Activated gamma-delta T cell treated with anti-CD3 and anti-CD28 coated beads, Interleukin-2, amount 50 U/mL, for 16 hours (primary cell): Measurements from ENCODE around the gene DDIT4.
"Not testable (repeated sequence)": the region's sequence is repeated elsewhere in the genome, so short reads cannot be mapped to it uniquely, and the experiment has no call there.

Experiments
- DNase-seq: peaks from one replicate; pipeline ENCODE4 v3.0.0-alpha.2; 2020; ENCODE audit warnings: low read depth

Gene DDIT4

DNA sequence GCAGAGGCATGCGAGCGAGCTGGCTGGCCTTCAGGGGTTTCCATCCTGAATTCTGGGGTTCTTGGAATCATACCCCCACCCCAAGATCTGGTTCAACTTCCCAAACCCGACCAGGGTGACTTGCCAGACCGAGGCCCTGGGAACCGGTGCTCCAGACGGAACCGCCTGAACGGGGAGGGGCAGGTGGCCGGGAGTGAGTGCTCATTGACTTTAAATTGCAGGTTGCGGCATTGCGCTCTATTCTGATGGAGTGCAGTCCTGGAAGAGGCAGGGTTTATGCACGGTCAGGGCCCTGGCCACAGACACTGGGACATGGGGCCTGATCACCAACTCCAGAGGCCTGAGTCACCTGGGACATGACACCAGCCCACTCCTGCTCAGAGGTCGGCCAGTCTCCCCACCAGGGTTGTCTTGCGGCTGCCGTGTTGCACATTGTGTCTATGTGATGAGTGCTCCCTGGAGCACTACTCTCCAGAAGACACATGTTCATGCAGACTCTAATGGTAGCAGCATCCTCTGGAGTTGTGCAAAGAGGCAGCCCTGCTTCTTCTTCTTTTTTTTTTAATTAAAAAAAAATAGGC is 5.8 kb upstream of the DDIT4 start:
- DNase-seq = no peak

DNA sequence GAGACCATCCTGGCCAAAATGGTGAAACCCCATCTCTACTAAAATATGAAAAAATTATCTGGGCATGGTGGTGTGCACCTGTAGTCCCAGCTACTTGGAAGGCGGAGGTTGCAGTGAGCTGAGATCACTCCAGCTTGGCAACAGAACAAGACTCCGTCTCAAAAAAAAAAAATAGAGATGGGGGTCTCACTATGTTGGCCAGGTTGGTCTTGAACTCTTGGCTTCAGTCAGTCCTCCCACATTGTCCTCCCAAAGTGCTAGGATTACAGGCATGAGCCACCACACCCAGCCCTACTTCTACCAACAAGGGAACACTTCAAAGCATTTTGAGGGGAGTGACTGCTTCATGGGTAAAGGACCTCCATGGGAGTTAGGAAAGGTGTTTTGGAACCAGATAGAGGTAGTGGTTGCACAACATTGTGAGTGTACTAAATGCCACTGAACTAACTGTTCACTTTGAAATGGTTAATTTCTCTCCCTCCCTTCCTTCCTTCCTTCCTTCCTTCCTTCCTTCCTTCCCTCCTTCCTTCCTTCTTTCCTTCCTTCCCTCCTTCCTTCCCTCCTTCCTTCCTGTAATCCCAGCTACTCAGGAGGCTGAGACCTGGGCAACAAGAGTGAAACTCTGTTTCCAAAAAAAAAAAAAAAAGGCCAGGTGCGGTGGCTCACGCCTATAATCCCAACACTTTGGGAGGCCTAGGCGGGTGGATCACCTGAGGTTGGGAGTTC is 5.1 kb upstream of the DDIT4 start:
- not testable (repeated sequence) for DNase-seq

DNA sequence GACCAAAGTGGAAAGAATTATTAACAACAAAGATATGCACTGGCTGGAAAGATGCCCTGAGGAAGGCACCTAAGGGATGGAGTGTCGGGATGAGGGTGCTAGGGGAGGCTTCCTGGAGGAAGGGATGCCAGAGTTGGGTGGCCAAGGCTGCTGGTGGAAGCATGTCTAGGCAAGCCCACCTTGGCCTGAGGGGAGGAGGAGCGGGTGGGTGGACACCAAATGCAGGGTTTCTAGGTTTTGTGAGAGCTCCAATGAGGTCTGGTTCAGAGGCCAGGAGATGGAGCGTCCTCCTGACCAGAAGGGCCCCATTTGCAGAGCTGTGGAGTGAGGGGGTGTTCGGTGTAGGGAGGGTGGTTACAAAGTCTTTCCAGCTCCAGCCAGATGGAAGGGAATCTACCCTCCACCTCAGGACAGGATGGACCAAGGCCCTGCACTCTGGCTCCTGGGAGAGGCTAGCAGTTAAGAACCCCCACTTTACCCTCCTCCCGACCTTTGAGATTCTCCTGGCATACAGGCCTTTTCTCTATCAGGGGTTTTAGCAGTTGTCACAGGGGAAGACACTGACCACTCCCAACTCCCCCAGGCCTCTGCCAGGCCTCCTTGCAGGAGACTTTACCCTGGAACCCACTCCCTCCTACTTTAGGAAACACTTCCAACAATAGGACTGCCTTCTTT is 3.0 kb upstream of the DDIT4 start:
- DNase-seq = no peak

DNA sequence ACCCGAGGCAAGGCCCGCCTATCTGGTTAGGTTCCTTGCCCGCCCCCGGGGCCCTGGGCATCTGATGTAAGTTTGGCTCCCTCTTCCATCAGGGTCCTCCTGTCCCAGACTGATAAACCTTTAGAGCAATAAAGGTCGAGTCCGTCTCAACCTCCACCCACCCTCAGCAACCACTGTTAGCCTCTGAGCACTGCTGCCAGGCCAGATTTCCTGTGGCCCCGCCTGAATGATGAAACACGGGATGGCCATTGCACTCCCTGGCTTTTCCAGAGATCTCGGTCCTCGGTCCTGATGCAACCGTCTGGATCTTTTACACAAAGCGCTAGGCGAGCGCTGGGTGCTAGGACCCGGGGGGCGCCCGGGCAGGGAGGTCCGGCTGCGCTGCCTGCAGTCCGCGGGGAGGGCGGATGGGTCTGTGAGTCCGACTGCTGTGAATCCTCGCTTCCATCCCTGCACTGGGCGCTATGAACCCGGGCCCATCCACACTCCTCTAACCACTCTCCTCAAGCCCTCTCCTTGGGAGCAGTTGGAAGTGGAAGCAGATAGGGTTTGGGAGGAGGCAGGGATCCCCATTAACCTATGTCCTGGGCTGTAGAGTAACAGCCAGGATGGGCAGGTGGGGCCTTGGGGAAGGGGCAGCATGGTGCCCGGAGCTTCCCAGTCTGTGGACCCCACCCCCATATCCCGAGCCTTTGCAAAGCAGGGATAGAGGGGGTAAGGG is 875 bp upstream of the DDIT4 start:
- DNase-seq = no peak

DNA sequence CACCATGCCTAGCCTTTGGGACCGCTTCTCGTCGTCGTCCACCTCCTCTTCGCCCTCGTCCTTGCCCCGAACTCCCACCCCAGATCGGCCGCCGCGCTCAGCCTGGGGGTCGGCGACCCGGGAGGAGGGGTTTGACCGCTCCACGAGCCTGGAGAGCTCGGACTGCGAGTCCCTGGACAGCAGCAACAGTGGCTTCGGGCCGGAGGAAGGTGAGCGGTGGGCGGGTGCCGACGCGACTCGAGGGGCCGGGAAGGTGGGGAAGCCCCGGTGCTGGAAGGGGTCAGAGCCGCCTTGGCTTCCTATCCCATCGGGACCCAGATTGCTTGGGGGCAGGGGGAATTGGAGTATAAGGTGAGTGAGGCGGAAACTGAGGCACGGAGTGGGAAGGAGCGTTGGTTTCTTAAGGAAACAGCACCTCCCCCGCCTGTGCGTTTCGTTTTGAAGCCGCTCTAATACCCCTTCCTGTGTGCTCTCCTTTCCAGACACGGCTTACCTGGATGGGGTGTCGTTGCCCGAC is 547 bp downstream of the DDIT4 start:
- DNase-seq = no peak

DNA sequence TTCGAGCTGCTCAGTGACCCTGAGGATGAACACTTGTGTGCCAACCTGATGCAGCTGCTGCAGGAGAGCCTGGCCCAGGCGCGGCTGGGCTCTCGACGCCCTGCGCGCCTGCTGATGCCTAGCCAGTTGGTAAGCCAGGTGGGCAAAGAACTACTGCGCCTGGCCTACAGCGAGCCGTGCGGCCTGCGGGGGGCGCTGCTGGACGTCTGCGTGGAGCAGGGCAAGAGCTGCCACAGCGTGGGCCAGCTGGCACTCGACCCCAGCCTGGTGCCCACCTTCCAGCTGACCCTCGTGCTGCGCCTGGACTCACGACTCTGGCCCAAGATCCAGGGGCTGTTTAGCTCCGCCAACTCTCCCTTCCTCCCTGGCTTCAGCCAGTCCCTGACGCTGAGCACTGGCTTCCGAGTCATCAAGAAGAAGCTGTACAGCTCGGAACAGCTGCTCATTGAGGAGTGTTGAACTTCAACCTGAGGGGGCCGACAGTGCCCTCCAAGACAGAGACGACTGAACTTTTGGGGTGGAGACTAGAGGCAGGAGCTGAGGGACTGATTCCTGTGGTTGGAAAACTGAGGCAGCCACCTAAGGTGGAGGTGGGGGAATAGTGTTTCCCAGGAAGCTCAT is 1.1 kb downstream of the DDIT4 start:
- peak; percentile 55 for DNase-seq

DNA sequence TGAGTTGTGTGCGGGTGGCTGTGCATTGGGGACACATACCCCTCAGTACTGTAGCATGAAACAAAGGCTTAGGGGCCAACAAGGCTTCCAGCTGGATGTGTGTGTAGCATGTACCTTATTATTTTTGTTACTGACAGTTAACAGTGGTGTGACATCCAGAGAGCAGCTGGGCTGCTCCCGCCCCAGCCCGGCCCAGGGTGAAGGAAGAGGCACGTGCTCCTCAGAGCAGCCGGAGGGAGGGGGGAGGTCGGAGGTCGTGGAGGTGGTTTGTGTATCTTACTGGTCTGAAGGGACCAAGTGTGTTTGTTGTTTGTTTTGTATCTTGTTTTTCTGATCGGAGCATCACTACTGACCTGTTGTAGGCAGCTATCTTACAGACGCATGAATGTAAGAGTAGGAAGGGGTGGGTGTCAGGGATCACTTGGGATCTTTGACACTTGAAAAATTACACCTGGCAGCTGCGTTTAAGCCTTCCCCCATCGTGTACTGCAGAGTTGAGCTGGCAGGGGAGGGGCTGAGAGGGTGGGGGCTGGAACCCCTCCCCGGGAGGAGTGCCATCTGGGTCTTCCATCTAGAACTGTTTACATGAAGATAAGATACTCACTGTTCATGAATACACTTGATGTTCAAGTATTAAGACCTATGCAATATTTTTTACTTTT is 1.8 kb downstream of the DDIT4 start:
- DNase-seq = no peak

DNA sequence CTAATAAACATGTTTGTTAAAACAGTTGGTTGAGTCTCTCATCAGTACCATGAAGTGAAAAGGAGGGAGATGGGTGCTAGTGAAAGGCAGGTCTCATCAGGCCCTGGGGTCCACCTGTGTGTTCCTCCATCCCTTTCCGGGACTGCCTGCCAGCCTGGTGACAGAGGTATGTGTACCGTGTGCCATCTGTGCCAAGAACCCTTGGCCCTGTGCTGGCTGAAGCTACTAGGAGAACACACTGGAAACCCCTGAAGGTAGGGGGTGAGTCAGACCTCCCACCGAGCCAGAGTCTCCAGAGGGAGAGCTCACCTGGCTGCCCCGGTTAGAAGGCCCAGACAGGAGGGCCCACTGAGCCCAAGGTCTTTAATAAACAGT is 2.3 kb downstream of the DDIT4 start:
- DNase-seq = no peak

DNA sequence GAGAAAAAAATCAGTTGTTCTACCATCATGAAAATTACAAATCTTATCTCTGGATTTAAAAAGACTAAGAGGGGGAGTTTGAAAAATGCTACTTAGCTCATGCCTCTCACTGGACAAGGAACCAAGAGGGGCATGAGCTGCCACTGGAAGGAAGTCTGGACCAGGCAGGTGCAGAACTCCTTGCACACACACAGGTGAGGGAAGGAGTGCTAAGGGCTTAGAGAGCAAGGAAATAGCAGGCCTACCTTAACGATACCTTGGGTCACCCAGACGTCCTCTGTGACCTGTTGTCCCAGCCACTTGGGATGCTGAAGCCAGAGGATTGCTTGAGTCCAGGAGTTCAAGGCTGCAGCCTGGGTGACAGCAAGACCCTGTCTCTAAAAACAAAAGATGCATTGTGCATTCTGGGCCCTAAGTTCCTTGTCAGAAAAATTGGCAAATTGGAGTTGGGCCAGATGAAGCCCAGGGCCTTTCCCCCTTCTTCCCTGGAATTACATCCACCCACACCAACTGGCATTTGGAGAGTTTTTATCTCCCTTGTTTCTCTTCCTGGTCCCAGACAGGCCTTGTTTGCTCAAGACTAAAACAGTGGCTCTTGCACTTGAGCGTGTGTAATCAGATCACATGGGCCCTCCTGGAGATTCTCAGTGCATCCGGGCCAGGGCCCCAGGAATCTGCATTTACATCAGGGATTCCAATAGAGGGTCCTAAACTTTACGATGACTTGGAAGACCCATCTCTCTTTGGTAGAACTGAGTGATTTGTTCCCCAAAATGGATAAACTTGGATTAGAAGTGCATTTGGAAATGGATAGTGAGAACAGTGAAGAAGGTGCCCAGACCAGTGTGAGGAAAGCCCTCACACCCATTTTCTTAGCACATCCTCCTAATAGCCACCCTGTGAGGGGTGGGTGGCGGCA is 3.0 kb downstream of the DDIT4 start:
- no peak for DNase-seq

DNA sequence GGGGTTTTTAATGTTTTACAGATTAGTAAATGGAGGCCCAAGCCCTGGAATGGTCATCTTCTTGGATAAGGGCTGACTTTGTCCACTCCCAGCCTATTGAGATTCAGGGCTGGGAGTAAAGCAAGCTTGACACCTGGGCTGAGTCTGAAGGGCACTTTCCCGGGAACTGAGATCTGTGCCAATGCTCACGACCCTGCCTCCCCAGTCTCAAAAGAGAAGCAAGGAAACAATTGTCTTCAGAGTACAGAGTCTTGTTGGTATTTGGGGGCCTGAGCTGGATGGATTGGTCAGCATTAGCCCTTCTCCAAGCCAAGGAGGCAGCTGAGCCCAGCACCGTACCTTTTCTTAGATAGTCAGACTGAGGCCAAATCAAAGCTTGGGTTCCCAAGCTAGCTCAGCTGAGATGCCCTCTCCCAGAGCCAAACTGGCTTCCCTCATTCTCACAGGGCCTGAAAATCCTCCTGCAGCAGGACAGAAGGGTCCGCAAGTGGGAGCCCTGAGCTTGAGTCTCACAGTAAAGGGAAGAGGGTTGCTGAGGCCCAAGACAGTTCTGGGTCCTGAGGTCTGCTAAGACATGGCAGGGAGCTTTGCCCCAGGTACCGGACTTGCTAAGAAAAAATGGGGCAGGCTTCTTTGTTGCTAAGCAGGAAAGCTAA is 3.7 kb downstream of the DDIT4 start:
- DNase-seq = no peak

DNA sequence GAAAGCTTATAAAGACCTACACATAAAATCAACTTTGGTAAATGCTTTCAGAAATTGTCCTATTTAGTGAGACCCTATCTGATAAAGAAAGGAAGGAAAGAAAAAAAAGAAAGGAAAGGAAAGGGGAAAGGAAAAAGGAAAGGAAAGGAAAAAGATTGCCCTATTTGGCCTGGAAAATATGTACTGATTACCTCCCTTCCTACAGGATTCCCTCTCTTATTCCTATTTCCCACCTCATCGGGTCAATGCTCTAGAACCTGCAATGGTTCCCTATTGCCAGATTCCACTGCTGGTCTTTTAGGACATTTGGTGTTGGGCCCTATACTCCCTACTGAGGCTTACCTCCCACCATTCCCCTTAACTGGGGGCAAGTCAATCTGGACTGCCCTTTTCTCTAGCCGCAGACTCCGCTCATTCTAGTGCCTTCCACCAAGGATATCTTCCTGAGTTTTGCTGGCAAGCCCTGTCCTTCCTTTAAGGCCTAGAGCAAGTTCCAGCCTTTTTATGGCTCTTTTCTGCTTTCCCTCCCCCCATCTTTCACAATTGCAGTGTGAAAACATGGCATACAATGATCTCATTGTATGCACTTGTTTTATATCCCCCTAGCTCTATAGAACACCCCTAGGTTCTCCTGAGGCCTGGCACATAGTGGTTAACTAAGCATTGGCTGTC is 4.4 kb downstream of the DDIT4 start:
- no peak for DNase-seq

DNA sequence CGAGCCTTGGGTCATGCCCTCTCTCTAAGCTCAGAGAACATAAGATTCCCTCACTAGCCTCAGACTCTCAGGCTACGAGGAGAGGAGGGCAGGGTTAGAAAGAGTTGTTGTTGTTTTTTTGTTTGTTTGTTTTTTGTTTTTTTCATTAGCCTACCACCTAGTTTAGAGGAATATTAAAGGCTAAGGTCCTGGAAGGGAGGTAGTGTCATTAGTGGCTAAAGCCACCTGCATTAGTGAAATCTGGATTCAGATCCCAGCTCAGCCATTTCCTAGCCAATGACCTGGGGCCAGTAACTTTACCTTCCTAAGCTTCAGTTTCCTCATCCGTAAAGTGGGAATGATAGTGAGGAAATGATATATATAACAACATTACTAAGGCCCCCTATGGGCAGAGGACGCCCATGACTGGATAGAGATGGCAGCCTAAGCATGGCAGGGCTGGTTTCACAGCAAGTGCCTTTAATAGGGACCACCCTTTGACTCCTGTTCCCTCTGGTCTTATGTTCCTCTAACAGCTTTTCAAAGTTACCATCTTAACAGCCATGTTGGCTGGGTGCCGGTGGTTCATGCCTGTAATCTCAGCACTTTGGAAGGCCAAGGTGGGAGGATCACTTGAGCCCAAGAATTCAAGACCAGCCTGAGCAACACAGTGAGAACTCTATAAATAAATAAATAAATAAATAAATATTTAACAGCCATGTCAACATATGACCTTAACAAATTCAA is 5.1 kb downstream of the DDIT4 start:
- no peak for DNase-seq

DNA sequence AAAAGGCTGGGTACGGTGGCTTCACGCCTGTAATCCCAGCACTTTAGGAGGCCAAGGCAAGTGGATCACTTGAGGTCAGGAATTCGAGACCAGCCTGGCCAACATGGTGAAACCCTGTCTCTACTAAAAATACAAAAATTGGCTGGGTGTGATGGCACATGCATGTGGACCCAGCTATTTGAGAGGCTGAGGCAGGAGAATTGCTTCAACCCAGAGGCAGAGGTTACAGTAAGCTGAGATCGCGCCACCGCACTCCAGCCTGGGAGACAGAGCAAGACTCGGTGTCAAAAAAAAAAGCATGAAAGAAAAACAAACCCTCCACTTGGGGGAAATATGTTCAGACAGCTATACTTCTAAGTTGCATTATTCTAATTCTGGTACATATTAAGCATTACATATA is 5.9 kb downstream of the DDIT4 start:
- not testable (repeated sequence) for DNase-seq

DNA sequence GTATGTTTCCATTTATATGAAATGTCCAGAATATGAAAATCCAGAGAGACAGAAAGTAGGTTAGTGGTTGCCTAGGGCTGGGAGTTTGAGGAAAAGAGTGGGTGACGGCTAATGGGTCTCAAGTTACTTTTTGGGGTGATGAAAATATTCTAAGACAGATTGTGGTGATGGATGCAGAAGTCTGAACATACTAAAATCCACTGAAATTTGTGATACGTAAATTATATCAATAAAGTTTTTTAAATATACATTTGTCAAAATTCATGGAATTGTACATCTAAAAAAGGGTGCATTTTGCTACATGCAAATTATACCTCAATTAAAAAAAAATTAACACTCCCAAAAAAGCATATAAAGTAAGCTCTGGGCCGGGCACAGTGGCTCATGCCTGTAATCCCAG is 9.4 kb downstream of the DDIT4 start:
- DNase-seq = no peak

DNA sequence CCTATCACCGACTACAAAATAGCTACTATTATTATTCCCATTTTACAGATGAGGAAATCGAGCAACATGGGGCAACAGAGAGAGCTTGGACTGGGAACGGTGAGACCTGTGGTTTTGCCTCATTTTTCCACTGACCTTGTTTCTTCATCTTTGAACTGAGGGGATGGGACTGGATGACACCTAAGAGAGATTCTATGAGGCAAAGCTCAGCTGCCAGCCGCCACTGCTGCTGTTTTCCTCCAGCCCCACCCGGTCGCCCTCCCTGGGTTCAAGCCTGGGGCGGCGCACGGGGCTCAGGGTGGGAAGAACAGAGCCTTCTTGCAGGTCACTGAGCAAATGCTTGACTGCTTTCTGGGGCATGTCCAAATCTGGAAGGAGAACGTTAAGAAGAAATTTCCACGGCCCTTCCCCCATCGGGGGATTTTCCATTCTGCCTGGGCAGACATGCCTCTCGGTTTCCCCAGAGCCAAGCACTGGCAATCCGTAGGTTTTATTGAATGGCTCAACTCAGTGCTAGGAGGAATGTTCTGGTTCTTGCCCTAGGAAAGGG is 12.3 kb downstream of the DDIT4 start:
- DNase-seq = no peak

DNA sequence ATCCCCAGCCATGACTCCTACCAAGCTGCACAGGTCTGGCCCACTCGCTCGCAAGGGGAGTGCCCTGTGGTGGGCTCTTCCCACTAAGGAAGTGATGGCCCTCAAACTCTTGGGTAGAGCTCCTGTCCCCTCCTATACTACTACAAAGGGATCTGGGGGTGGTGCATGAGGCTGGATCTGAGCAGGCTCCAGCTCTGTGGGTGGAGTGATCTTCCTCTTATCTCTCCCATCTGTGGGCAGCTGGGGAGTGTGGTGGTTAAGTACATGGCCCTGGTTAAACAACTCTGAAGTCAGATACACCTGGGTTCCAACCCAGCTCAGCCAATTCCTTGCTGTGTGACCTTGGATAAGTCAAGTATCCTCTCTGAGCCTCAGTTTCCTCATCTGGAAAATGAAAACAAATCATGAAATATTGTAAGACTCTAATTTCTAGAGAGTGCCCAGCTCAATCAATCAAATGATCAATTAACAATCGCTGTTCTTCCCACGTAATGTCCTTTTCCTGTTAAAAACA is 17.4 kb downstream of the DDIT4 start:
- DNase-seq = no peak

DNA sequence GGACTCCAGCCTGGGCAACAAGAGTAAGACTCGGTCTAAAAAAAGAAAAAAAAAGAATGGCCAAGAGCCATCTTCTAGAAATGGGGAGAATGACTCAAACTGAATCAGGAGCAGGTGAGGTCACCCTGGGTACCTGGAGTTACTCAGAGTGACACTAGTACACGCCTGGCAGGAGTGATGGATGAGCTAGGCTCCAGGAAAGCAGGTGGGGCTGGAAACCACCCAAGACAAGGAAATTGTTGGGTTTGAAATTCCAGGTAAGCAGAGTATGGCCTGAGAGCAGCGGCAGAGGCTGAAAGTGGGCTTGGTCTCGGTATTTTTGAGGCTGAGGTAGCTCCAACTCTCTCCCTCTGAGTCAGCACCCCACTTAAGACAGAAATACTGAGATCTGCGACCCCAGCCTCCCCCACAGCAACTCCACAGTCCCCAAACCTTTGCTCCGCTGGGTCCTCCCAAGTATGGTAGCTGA is 18.5 kb downstream of the DDIT4 start:
- no peak for DNase-seq

DNA sequence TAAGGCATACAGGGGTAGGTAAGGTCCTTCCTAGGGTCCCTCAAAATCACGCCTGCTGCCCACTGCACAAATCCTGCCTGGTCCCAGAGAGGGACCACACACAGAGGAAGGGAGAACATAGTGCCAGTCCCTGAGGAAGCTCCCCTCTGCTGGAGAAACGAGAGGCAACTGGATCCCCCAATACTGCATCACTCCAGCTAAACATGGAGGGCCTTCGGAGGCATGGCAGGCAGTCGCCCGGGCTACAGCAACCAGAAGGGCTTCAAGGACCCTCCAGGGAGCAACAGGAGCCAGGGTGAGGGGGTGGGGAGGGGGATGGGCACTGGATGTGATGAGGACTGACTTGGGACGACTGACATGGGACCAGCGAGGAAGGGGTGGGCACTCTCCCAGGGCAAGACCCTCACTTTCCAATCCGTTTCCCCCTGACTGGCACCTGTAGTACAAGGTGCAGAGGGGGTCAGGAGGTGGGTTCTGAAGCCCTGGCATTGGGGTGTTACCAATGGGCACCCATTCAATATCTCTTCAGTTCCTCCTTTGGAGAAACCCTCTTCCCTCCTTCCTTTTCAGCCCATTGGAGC is 21.7 kb downstream of the DDIT4 start:
- no peak for DNase-seq
